ENCODE measurements around the gene TAGLN2.

TAGLN2 gene

DNA sequence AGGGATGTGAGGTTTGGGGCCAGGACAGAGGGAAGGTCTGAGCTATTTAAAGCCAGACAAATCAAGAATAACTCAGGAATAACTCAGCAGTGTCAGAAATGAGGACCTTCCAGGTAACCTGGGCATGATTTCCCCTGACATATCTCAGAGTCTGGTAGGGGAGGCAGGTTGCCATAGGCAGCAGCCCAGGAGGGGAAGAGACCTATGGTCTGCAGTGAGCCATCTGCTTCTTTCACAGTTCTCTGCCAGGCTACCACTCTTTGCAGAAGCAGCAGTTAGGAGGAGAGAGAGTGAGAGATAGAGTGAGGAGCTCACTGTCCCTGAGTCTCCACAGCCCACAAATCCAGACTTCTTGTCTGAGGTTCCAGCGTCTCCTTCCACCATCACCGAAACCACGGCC lies 56.5 kb downstream of the TAGLN2 start:
- DNase-seq, result no peak
